OCI-M2 (cell line): ENCODE measurements around the gene EBF3.

Source experiments
- DNase-seq: peaks from one replicate; lab custom pipeline; 2025; ENCODE audit not compliant: unreplicated experiment; lab: John Stamatoyannopoulos, UW

EBF3 gene

GRCh38 chr10:129894698-129895097 is 69.4 kb downstream of the EBF3 start:
- DNase-seq: no peak

GRCh38 chr10:129893104-129894089 is 70.7 kb downstream of the EBF3 start:
- no peak for DNase-seq

- DNase-seq: no peak
Observed at GRCh38 chr10:129892548-129893052, 71.5 kb downstream of the EBF3 start.

GRCh38 chr10:129891806-129892205 is 72.3 kb downstream of the EBF3 start:
- DNase-seq: no peak

GRCh38 chr10:129890170-129890569 is 73.9 kb downstream of the EBF3 start:
- no peak for DNase-seq

GRCh38 chr10:129888784-129889616 is 75.1 kb downstream of the EBF3 start:
- no peak for DNase-seq

GRCh38 chr10:129887986-129888783 is 75.9 kb downstream of the EBF3 start:
- DNase-seq: no peak

- no peak for DNase-seq
Observed at GRCh38 chr10:129887381-129887905, 76.6 kb downstream of the EBF3 start.

GRCh38 chr10:129886263-129886662 is 77.8 kb downstream of the EBF3 start:
- no peak for DNase-seq

- no peak for DNase-seq
Observed at GRCh38 chr10:129885526-129885925, 78.5 kb downstream of the EBF3 start.

GRCh38 chr10:129884398-129885078 is 79.5 kb downstream of the EBF3 start:
- DNase-seq: no peak

- DNase-seq: no peak
Observed at GRCh38 chr10:129883626-129884397, 80.3 kb downstream of the EBF3 start.

GRCh38 chr10:129883029-129883428 is 81.0 kb downstream of the EBF3 start:
- no peak for DNase-seq

GRCh38 chr10:129882291-129883010 is 81.6 kb downstream of the EBF3 start:
- DNase-seq: no peak

GRCh38 chr10:129881641-129882040 is 82.4 kb downstream of the EBF3 start:
- no peak for DNase-seq

- DNase-seq: no peak
Observed at GRCh38 chr10:129880191-129880870, 83.7 kb downstream of the EBF3 start.

- no peak for DNase-seq
Observed at GRCh38 chr10:129879655-129880054, 84.4 kb downstream of the EBF3 start.

- no peak for DNase-seq
Observed at GRCh38 chr10:129878835-129879234, 85.2 kb downstream of the EBF3 start.
